Astrocyte (in vitro differentiated cells and primary cell): Measurements from ENCODE around the gene ITPK1.

Source experiments
- CTCF ChIP-seq: IDR thresholded peaks from 2 replicates; pipeline ENCODE4 v1.5.1; 2011; ENCODE audit warnings: low read depth, mild to moderate bottlenecking, inconsistent platforms, low read length, moderate library complexity; ENCODE audit not compliant: insufficient read depth
- EZH2 ChIP-seq: IDR thresholded peaks from 2 replicates; pipeline ENCODE4 v1.6.1; 2012; ENCODE audit warnings: mild to moderate bottlenecking, low read length, inconsistent platforms; ENCODE audit not compliant: insufficient read depth

GRCh38 chr14:92968291-92969020, 147.3 kb downstream of the ITPK1 start:
- no peak for TF ChIP-seq EZH2
- TF ChIP-seq CTCF, result no peak
